ENCODE data around the gene DLG2.

- TF ChIP-seq SMC3 (IDR thresholded peaks at IDR 0.05; ENCODE audit: low read depth, low read length) (no peak), BHLHE40 (IDR thresholded peaks at IDR 0.05; ENCODE audit: low read depth, low read length) (no peak), CTCF (conservative IDR thresholded peaks at IDR 0.05; ENCODE audit: low read depth, low read length) (no peak)
These were observed 1890.5 kb downstream of the DLG2 start for GRCh38 chr11:83736684-83737083.

All from IMR-90 (cell line).